HPDE6-E6E7 (cell line): ENCODE data around the gene APBA2.
"Not testable (repeated sequence)": the region's sequence is repeated elsewhere in the genome, so short reads cannot be mapped to it uniquely, and the experiment has no call there.

Source experiments
- DNase-seq: peaks from one replicate; pipeline ENCODE4 v3.0.0; 2011; ENCODE audit warnings: missing footprints; ENCODE audit errors: extremely low spot score

APBA2 gene

DNA sequence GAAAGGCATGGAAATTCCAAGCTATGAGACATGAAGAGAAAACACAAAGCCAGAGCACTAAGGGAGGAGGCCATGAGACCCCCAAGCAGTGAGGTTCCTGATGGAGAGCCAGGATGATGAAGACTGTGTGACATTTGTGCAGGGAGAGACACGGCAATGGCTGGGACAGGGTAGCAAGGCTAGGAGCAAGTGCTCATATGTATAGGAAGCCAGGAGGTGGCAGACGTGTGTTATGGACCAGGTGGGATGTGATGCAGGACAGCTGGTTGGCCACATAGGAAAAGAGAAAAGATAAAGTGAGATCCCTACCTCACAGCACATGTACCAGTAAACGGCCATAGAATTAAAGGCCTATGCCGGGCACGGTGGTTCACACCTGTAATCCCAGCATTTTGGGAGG is 112.7 kb downstream of the APBA2 start:
- no peak for DNase-seq

DNA sequence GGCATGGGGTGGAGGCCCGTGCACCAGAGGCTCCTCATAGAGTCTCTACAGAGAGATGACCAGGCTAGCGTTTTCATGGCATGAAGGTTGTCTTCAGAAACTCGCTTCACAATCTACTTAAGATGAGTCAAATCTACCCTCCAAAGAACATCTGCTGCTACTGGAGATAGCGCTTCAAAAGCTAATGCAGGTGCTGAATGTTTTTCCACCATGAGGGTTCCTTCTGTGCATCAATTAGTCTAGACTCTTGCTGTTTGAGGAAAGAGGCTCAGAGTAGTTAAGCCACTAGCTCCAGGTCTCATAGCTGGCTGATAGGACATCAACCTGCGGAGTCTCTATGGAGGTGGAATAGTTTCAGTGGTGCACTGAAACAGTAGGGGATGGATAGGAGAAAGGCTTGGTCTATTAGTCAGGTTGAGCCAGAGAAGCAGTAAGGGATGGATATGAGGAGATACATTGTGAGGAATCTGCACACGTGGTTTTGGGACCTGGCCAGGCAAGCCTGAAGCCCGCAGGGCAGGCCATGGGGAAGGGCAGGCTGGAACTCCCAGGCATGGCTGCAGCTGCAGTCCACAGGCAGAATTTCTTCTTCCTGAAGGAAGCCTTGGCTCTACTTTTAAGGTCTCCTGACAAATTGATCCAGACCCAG is 117.5 kb downstream of the APBA2 start:
- no peak for DNase-seq

DNA sequence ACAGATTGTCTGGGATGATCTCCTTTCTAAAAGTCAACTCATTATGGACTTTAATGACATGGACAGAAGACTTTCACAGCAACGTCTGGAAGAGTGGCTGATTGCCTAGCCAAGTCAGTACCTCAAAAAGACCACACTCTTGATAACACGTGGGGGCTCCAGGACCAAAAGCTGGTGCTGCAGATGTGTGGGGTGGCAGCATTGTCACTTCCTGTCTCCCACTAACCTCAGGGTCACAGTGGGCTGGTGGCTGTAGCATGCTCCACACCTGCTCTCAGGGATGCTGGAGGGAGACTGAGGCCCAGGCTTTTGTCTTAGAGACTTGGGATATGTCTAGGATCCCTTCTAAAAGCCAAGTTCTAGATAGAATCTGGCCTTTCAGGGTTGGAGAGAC is 118.1 kb downstream of the APBA2 start:
- DNase-seq: no peak

DNA sequence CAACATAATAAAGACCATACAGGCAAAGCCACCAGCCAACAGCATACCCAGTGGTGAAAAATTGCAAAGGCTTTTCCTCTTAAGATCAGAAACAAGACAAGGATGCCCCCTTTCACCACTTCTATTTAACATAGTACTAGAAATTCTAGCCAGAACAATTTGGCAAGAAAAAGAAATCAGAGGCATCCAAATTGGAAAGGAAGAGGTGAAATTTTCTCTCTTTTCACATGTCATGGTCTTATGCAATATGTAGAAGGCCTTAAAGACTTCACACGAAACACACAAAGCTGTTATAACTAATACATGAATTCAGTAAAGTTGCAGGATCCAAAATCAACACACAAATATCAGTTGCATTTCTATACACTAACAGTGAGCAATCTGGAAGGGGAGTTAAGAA is 120.2 kb downstream of the APBA2 start:
- DNase-seq: no peak

DNA sequence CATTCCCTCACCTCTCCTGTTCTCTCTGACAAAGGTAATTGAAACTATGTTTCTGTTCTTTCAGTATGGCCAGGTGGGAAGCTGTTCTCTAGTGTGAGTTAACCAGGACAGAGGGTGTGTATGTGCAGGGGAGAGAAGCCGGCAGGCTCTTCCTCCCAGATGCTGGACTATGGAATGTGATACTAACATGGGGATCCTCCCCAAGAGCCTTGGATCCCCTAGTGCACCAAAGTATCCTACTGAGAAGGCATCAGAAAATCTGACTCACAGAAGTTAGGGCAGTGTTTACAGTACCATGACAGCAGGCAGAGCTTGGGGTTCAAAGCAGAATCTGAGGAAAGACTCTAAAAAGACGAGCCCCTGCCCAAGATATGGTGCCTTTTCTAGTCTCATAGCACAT is 123.1 kb downstream of the APBA2 start:
- no peak for DNase-seq

DNA sequence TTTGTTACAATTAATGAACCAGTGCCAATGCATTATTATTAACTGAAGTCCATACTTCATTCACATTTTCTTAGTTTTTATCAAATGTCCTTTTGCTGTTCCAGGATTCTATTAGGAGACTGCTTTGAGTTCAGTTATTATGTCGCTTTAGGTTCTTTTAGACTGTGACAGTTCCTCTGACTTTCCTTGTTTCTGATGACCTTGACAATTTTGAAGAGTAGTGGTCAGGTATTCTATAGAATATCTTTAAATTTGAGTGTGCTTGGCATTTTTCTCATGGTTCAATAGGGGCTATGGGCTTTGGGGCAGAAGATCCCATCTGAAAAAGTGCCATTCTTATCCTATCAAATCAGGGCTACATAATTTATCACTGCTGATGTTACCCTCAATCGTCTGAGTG is 126.3 kb downstream of the APBA2 start:
- DNase-seq: no peak

DNA sequence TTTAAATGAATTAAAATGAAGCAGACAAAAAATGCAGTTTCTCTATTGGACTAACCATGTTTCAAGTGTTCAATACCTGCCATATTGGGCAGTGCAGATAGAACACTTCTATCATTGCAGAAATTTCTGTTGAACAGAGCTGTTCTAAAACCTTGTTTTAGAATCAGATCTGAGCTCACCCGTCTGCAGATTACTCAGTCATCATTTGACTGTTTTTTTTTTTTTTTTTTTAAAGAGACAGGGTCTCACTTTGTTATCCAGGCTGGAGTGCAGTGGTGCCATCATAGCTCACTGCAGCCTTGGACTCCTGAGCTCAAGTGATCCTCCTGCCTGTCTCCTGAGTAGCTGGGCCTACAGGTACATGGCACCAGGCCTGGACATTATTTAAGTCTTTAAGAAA is 128.7 kb downstream of the APBA2 start:
- no peak for DNase-seq

DNA sequence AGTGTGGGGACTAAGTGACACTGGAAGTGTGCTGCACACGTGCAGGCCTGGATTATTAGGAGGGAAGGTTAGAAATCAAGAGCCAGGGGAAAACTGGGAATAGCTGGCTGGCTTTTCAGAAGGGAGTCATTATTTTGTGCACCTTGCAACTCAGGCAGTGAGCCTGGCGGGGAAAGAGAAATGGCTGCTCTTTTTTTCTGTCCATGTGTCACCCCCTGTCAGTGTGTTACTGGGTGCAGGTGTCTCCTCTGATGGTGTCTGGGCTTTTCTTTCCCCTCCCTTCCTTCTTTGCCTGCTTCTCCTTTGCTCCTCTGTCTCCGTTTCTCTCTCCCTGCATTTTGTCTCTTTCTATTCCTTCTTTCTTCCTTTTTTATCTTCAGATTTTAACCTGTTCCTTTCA is 130.7 kb downstream of the APBA2 start:
- no peak for DNase-seq

DNA sequence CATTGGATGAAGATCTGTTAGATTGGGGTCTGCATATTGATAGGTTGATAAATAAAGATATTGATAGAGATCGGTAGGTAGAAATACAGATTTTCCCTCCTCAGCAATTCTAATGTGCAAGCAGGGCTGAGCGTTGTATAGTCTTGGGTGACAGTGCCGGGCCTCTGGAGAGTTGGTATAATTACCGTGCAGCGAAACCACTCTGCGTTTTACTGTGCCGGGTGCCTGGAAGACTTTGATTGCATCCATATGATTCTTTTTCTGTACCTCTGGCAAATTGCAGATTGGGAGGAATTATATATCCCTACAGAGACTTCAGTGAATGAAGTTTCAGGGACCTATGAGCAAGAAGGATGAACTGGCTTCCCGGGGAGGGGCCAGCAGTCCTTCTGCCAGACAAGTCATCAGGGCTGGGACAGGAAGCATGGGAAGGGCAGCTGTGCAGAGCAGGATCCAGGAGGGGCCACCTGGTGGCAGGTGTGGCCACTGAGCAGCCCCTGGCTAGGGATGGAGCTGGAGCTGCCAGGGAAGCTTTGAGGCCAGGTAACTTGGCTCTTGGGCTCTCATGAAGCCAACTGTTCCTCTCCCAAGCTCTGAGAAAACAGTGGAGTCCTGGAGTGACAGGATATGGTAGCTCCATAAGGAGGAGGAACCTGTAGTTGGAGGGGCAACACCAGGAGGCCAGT is 132.5 kb downstream of the APBA2 start:
- DNase-seq: peak; percentile 12

DNA sequence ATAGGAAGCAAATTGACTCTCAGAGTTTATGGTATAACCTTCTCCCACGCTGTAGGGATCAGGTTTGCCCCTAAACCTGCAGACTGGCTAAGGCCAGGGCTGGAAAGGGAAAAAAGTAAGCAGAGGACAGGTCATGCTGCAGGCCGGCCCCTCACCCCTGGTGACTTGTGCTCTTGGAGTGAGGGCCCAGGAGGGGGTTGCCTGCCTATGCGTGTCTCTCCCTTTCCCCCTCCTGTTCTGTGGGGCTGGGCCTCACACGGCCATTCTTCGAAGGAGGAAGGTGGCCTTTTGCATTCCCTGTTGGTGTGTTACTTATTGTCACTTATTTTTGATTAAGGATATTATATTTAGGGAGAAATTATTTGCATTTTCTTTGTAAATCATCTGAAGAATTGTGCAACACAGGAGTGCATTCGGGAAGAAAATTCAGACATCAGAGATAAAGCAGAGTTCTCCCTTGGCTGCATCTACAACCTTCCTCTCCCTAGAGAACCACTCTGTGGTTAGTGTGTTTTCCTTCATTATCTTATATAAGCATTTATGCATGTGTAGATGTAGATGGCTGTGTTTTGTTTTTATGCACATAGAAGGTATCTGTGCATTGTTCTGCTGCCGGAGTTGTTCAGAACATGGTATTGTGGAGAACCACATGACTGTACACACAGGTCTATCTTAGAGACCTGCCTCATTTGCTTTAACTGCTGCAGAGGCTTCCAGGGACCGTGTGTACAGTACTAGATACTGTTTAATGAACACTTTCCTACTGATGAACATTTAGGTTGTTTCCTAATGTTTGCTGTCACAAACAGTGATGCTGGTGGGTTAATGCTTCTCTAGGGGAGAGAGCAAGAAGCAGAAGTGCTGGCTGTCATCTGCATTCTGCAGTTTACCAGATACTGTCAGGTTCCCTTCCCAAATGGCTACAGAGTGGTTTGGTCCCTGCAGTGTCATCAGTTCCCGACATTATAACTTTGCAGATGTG is 133.5 kb downstream of the APBA2 start:
- no peak for DNase-seq

DNA sequence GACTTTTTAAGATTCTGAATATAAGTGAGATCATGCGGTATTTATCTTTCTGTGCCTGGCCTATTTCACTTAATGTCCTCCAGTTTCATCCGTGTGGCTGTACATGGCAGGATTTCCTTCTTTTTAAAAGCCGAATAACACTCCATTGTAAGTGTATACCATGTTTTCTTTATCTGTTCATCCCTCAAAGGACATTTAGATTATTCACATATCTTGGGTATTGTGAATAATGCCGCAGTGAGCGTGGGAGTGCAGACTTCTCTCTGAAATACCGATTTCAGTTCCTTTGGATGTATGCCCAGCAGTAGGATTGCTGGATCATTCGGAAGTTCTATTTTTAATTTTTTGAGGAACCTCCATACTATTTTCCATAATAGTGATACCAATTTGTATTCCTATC is 136.1 kb downstream of the APBA2 start:
- no peak for DNase-seq

DNA sequence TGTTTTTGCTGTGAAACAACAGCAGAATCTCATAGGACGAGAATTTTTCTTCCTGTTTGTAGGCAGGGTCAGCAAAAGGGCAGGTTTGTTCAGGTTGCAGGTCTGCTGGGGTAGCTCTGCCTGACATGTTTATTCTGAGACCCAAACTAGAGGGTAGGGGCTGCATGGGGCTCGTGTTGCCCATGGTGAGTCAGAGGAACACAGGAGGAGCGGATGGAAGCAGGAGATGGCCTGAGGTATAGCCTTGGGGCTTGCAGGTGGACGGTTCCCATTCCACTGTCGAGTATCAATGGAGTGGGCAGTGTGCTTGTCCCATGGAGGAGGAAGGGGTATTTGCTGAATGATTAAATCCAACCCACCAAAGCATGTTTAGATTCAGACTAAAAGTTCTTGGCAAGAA is 138.9 kb downstream of the APBA2 start:
- DNase-seq: no peak

DNA sequence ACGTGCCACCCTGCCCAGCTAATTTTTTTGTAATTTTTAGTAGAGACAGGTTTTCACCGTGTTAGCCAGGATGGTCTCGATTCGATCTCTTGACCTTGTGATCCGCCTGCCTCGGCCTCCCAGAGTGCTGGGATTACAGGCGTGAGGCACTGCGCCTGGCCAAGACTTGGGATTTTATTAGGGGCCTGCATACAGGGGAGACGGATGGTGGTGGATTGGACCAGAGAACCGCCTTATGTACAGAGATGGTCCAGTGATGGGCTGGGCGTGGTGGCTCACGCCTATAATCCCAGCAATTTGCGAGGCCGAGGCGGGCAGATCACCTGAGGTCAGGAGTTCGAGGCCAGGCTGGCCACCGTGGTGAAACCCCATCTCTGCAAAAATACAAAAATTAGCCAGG is 139.6 kb downstream of the APBA2 start:
- not testable (repeated sequence) for DNase-seq

DNA sequence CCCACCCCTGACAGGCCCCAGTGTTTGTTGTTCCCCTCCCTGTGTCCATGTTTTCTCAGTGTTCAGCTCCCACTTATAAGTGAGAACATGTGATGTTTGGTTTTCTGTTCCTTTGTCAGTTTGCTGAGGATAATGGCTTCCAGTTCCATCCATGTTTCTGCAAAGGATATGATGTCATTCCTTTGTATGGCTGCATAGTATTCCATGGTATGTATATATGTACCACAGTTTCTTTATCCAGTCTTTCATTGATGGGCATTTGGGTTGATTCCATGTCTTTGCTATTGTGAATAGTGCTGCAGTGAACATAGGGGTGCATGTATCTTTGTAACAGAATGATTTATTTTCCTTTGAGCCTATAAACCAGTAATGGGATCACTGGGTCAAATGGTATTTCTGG is 142.4 kb downstream of the APBA2 start:
- not testable (repeated sequence) for DNase-seq

DNA sequence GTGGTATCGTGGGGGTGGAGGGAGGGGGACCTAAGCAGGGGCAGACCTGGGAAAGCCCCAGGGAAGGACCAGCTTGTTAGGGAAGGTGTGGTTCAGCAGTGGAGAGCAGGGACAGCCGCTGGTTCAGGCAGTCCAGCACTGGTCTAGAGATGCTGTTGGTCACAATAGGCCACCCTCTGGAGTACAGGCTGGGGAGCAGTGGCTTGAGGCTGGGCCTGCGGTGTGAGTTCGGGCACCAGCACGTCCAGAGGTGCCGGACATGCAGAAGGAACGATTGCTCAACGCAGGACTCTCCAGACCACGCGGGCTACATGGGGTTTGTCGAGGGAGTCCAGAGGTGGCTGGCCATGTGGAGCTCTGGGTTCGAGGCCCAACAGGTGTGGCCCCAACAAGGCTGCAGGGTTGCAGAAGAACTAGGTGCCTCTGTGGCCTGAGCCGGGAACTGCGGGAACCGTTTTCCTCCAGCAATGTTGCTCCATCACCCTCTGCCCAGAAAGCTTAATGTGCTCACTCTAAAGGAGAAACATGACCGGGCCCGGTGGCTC is 143.9 kb downstream of the APBA2 start:
- no peak for DNase-seq

DNA sequence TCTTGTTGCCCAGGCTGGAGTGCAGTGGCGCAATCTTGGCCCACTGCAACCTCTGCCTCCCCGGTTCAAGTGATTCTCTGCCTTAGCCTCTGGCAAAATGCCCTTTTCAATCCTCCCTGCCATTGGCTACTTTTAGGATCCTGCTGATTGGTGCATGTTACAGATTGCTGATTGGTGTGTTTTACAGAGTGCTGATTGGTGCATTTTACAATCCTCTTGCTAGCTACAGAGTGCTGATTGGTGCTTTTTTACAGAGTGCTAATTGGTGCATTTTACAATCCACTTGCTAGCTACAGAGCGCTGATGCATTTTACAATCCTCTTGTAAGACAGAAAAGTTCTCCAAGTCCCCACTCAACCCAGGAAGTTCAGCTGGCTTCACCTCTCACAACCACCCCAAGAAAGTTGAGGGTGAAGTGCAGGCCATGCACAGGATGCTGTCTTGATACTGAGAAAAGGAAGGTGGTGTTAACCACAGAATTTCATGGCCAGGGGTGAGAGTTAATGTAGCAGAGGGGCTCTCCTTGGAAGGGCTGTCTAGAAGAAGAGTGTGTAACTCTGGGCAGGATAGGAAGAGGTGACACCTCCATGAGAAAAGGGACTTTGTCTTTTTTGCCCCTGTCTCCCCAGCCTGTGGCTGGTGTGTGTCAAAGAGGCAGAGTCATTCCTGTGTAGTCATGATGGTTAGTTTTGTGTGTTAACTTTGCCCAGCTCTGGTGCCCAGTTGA is 145.9 kb downstream of the APBA2 start:
- no peak for DNase-seq

DNA sequence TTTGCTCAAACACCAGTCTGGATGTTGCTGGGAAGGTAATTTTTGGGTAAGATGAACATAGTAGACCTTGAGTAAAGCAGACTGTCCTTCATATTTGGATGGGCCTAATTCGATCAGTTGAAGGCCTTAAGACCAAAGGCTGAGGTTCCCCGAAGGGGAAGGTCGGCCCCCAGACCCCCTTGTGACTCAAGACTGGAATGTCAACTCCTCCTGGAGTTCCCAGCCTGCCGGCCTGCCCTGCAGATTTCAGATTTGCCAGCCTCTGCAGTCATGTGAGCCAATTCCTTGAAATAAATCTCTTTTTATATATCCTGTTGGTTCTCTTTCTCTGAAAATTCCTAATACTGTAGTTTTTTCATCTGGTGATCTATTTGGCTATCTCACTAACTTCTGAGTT is 146.5 kb downstream of the APBA2 start:
- DNase-seq: no peak

DNA sequence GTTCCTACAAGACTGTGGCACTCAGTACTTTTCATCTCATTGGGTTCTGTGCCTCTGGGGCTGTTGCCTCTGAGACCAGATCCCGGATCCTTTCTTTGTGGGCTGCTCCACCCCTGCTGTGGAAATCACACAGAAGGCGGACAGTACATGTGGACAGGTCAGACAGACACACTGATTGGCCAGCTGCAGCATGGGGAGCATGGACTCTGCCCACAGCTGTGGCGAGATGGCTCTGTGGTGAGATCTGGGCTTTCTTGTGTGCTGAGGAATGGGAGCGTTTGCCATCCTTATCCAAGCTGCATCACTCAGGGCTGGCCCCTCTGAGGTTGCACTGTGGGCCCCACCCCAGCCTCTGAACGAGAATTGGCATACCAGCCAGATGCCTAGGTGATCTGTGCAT is 147.0 kb downstream of the APBA2 start:
- DNase-seq: no peak

DNA sequence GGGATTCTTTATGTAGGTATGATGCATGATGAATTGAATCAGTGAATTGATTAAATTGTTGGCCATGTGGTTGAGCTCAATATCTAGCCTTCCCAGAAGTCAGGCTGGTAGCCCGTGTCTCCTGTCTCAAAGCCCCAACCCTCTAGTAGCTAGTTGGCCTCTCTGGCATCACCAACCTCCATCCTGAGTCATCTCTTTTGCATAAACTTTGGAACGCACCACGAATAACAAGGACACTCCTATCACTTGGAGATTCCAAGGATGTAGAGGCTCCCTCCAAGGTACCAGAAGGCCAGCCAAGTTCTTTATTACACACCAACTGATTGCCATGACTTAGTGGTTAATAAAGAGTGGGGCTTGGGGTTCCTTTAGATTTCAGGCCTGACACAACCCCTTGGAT is 148.4 kb downstream of the APBA2 start:
- no peak for DNase-seq

DNA sequence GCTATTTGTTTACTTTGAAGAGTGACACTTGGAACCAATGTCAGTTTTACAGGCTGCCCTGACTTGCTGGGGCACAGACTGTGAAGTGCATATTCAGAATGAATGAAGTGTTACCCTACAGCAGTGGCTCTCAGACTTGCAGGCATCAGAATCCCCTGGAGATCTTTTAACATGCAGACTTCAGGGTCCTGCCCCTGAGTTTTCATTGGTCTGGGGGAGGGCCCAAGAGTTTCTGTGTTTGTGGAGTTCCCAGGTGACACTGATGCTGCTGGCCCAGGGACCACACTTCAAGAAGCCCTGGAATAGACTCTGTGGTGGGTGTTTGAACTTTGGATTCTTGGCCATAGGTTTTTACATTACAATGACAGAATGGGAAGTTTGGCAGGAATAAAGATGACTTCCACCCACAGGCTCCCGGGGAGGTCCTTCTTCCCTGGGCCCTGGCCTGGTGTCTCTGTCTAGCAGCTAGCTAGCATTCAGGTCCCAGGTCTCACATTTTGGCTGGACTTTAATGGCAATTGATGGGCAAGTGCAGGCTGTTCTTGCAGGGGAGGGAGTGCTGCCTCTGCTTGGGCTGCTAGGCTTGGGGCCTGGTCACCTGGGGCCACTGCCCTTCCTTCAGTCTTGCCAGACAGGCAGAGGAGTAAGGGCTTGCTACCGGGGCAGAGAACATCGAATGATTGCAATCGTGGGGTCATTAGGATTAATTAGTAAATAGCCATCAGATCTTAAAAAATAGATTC is 149.0 kb downstream of the APBA2 start:
- DNase-seq: no peak
